Neural progenitor cell (in vitro differentiated cells): ENCODE measurements around the gene FAM193B.

Experiments used
- EZH2phosphoT487 ChIP-seq: fragments of 200-600 bp; sonication (generic); IDR thresholded peaks from 2 replicates; pipeline ENCODE4 v1.6.1; 2017; ENCODE audit warnings: antibody characterized with exemption
- TF ChIP-seq, protein P1 (sequence below): fragments of 200-600 bp; sonication (generic); IDR thresholded peaks from 2 replicates; pipeline ENCODE4 v1.5.1; 2017; ENCODE audit warnings: antibody characterized with exemption, mild to moderate bottlenecking

DNA sequence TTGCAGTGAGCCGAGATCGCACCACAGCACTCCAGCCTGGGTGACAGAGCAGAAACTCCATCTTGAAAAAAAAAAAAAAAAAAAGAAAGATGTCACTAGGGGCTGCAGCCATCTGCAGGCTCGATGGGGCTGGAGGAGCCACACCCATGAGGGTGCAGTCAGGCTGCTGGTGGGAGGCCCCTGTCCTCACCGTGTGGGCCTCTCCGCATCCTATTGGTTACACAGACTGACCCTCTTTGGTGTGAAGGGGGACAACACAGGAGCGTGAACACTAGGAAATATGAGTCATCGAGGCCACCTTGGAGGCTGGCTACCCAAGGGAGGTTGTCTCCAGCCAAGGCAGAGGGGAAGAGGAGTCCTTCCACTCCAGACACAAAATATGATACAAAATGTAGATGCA is 14.0 kb upstream of the FAM193B start:
- TF ChIP-seq, protein P1, sequence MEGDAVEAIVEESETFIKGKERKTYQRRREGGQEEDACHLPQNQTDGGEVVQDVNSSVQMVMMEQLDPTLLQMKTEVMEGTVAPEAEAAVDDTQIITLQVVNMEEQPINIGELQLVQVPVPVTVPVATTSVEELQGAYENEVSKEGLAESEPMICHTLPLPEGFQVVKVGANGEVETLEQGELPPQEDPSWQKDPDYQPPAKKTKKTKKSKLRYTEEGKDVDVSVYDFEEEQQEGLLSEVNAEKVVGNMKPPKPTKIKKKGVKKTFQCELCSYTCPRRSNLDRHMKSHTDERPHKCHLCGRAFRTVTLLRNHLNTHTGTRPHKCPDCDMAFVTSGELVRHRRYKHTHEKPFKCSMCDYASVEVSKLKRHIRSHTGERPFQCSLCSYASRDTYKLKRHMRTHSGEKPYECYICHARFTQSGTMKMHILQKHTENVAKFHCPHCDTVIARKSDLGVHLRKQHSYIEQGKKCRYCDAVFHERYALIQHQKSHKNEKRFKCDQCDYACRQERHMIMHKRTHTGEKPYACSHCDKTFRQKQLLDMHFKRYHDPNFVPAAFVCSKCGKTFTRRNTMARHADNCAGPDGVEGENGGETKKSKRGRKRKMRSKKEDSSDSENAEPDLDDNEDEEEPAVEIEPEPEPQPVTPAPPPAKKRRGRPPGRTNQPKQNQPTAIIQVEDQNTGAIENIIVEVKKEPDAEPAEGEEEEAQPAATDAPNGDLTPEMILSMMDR: no peak
- TF ChIP-seq EZH2phosphoT487: no peak
